Measurements from ENCODE around the gene SMARCAL1. TPM values are rescaled to one million over a fixed set of nuclear protein-coding genes. Genes with fewer than 3 reads are reported as not detected.

The SMARCAL1 gene
- total and polyA plus RNA-seq, 9 of the 15 experiments (the other 6 are each of a cell fraction or from before 2014, with no cell fraction given) = 8.2 to 27.9 (median 12.4) TPM

DNA sequence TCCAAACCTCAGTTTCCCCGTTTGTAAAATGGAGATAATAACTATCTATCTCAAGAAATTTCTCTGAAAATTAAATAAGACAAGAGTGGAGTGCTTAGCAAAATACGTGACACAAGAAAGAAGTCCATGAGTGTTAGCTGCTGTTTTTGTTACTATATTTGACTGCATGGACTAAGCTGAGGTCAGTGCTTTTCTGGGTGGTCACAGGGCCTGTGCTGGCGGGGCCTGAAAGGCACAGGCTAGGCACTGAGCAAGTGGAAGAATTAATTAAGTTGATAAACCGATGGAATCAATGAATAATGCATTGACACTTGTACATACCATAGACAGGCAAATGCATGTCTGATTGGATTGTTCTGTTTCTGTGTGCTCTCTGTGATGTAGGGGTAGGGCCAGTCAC, 113.7 kb downstream of the SMARCAL1 start (continued):
- TF ChIP-seq ZNF318 (IDR thresholded peaks at IDR 0.05; ENCODE audit: borderline replicate concordance in 1 of 2, low read depth in 1 of 2) = no peak
- TF ChIP-seq, protein P1, sequence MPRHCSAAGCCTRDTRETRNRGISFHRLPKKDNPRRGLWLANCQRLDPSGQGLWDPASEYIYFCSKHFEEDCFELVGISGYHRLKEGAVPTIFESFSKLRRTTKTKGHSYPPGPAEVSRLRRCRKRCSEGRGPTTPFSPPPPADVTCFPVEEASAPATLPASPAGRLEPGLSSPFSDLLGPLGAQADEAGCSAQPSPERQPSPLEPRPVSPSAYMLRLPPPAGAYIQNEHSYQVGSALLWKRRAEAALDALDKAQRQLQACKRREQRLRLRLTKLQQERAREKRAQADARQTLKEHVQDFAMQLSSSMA (CRISPR knock-in tag; IDR thresholded peaks at IDR 0.05) = no peak
- TF ChIP-seq, protein P2, sequence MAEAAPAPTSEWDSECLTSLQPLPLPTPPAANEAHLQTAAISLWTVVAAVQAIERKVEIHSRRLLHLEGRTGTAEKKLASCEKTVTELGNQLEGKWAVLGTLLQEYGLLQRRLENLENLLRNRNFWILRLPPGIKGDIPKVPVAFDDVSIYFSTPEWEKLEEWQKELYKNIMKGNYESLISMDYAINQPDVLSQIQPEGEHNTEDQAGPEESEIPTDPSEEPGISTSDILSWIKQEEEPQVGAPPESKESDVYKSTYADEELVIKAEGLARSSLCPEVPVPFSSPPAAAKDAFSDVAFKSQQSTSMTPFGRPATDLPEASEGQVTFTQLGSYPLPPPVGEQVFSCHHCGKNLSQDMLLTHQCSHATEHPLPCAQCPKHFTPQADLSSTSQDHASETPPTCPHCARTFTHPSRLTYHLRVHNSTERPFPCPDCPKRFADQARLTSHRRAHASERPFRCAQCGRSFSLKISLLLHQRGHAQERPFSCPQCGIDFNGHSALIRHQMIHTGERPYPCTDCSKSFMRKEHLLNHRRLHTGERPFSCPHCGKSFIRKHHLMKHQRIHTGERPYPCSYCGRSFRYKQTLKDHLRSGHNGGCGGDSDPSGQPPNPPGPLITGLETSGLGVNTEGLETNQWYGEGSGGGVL (CRISPR knock-in tag; IDR thresholded peaks at IDR 0.05) = no peak
- TF ChIP-seq RAD21 (CRISPR knock-in tag; conservative IDR thresholded peaks at IDR 0.05 in 1 of 2, IDR thresholded peaks at IDR 0.05 in 1 of 2) = no peak
- TF ChIP-seq GABPA (tag; conservative IDR thresholded peaks at IDR 0.05; ENCODE audit: low read depth) = no peak

Data from K562 (cell line).